ENCODE results near the gene MPST. TPM values are rescaled to one million over a fixed set of nuclear protein-coding genes. Genes with fewer than 3 reads are reported as not detected.

MPST gene
- total RNA-seq, 6 experiments from 2014 or later = 24.9 to 35.5 (median 27.5) TPM

DNA sequence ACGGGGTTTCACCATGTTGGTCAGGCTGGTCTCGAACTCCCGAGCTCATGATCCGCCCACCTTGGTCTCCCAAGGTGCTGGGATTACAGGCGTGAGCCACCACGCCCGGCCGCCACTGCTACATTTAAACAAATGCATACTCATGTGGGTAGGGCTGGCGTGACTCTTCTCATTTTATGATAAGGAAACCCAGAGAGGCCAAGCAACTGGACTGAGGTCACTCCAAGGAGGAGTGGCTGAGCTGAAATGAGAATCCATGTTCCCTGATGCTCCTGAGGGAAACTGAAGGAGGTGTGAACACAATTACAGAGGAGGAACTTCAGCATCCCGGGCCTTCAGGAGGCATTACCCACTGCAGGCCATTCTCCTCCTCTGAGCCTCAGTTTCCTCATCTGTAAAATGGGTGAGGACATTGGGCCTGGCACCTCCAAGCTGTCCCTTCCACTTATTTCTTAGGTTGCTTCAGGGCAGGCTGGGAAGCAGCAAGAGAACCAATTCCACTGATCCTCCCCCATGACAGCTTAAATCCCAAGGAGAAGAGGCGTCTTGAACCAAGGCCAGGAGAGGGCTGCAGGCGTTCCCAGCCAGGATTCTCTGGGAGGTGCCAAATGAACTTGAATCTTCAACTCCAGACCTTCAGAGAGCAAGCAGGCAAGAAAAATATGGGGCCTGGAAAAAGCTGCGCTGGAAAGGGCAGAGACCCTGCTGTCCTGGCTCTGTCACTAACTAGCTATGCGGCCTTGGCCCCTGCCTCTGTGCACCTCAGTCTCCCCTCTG, 3.2 kb upstream of the MPST start:
- Mint-ChIP-seq H3K36me3 (ENCODE audit: low read depth) (no peaks in the 10 kb centered on the region), H3K27ac (no peak overlapping the region), H3K9me3 (no peaks in the 10 kb centered on the region), H3K4me3 (no peak overlapping the region), H3K4me1 (ENCODE audit: low read depth) (peaks cover 6% of the 10 kb centered on the region), H3K27me3 (ENCODE audit: insufficient read depth) (no peaks in the 10 kb centered on the region; the same call in 1 of the 2 replicates)
- TF ChIP-seq, protein P1, sequence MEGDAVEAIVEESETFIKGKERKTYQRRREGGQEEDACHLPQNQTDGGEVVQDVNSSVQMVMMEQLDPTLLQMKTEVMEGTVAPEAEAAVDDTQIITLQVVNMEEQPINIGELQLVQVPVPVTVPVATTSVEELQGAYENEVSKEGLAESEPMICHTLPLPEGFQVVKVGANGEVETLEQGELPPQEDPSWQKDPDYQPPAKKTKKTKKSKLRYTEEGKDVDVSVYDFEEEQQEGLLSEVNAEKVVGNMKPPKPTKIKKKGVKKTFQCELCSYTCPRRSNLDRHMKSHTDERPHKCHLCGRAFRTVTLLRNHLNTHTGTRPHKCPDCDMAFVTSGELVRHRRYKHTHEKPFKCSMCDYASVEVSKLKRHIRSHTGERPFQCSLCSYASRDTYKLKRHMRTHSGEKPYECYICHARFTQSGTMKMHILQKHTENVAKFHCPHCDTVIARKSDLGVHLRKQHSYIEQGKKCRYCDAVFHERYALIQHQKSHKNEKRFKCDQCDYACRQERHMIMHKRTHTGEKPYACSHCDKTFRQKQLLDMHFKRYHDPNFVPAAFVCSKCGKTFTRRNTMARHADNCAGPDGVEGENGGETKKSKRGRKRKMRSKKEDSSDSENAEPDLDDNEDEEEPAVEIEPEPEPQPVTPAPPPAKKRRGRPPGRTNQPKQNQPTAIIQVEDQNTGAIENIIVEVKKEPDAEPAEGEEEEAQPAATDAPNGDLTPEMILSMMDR (IDR thresholded peaks at IDR 0.05) = no peak
- DNase-seq = no peak

DNA sequence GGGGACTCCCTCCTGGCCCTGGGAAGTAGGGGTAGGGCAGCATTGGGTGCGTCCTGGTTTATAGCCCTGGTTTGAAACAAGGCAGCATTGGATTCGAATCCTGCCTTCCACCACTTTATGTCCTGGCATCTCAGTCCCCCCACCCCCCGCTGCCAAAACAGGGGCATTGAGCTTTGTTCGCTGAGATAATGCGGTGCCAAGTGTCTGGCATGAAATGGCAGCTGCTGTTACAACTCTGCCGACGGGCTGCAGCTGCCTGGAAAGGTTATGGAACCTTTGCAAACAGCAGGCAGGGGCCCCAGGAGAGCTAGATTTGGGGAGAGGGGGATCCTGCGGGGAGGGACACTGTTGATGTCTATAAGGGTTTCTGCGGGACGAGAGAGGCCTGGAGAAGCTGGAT, 2.2 kb upstream of the MPST start:
- Mint-ChIP-seq H3K27ac (no peak overlapping the region), H3K4me1 (ENCODE audit: low read depth) (peaks cover 11% of the 10 kb centered on the region), H3K27me3 (ENCODE audit: insufficient read depth) (no peaks in the 10 kb centered on the region; the same call in 1 of the 2 replicates), H3K36me3 (ENCODE audit: low read depth) (no peaks in the 10 kb centered on the region), H3K9me3 (no peaks in the 10 kb centered on the region), H3K4me3 (no peak overlapping the region)
- TF ChIP-seq, protein P1 (IDR thresholded peaks at IDR 0.05) = no peak
- no peak for DNase-seq

DNA sequence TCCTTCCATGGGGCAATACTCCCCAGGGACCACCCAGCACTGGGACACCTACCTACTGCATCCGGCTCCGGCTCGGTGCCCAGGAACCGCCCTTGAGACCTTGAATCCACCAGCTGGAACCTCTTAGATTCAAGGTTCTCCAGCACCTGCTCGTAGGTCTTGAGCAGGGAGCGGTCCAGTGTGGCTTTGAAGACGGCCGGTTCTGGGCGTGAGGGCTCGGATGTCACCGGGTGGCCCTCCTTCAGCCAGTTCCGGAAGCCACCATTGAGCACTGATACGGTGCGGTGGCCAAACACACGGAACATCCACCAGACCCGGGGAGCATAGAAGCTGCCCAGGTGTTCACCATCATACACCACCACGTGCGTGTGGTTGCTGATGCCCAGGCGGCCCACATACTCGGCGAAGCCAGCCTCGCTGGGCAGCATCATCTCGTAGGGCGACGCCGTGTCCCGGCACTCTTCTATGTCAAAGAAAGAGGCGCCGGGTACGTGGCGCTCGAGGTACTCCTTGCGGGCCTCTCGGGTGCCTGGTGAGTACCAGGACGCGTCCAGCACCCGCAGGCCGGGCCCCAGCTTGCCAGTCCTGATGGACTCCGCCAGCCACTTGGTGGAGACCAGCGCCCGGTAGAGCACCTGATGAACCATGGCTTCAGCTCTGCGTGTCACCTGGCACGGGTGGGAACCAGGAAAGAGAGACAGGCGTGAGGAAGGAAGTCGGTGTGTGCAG, 1.3 kb upstream of the MPST start:
- Mint-ChIP-seq H3K27me3 (ENCODE audit: insufficient read depth) (no peaks in the 10 kb centered on the region; the same call in 1 of the 2 replicates), H3K4me1 (ENCODE audit: low read depth) (peaks cover 11% of the 10 kb centered on the region), H3K27ac (peak overlapping the region; percentile 42; the same call in 1 of the 2 replicates), H3K9me3 (no peaks in the 10 kb centered on the region), H3K36me3 (ENCODE audit: low read depth) (no peaks in the 10 kb centered on the region), H3K4me3 (peak overlapping the region; percentile 90)
- DNase-seq = no peak
- TF ChIP-seq, protein P1 (IDR thresholded peaks at IDR 0.05) = no peak

DNA sequence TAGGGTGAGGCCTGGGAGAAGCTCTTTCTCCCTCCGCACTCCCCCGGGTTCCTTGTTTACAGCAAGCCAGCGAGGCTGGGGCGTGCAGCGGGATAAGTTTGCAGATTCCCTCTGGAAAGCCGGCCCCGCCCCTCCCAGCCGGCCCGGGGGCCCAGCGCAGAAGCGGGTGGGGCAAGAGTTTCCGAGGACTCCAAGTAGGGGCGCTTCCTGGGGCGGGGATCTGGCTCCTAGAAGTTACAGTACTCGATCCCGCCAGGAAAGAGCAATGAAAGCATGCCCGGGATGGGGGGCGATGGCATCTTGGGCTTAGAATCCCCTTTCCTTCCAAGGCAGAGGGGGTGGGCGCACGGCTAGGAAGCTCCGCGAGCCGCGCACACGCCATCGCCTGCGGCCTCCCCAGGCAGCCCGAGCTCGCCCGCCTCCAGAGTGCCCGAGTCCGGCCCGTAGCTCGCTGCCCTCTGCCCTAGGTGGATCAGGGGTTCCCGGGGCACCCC, 680 bp upstream of the MPST start:
- Mint-ChIP-seq H3K4me1 (ENCODE audit: low read depth) (peaks cover 11% of the 10 kb centered on the region), H3K4me3 (peak overlapping the region; percentile 90), H3K27ac (peak overlapping the region; percentile 42; the same call in 1 of the 2 replicates), H3K36me3 (ENCODE audit: low read depth) (no peaks in the 10 kb centered on the region), H3K9me3 (no peaks in the 10 kb centered on the region), H3K27me3 (ENCODE audit: insufficient read depth) (no peaks in the 10 kb centered on the region; the same call in 1 of the 2 replicates)
- TF ChIP-seq, protein P1 (IDR thresholded peaks at IDR 0.05) = no peak
- peak; percentile 8 for DNase-seq

DNA sequence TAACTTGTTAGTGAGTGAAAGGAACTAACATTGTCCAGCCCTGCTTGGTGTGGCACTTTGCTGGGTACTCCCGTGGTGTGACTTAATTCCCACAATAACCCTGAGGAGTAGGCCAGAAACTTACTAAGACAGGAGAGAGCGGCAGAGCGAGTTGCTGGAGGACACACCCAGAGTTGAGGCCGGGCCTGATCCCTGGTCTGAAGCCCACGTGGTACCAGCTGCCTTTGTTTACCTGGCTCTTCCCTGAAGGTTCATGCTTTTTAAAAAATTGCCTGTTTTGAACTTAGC, 594 bp downstream of the MPST start:
- peak overlapping the region; percentile 79 for H3K27ac Mint-ChIP-seq
- H3K36me3 Mint-ChIP-seq (ENCODE audit: low read depth) = peaks cover 4% of the 10 kb centered on the region; the same call in 1 of the 2 replicates
- DNase-seq = peak; percentile 24
- peak overlapping the region; percentile 93 for H3K4me3 Mint-ChIP-seq
- TF ChIP-seq, protein P1 (IDR thresholded peaks at IDR 0.05) = no peak
- peaks cover 3% of the 10 kb centered on the region; the same call in 1 of the 2 replicates for H3K27me3 Mint-ChIP-seq (ENCODE audit: insufficient read depth)
- peaks cover 11% of the 10 kb centered on the region for H3K4me1 Mint-ChIP-seq (ENCODE audit: low read depth)
- H3K9me3 Mint-ChIP-seq = no peaks in the 10 kb centered on the region

Data from HFFc6 (cell line).